DOHH2 (cell line): ENCODE data around the gene KDM6B.

Experiments used
- H3F3A ChIP-seq: fragments of 200-600 bp; sonication (generic), shearing (Covaris generic); 2 replicates; pipeline ENCODE4 v1.6.0; 2016; ENCODE audit warnings: antibody characterized with exemption, mild to moderate bottlenecking; ENCODE audit not compliant: control insufficient read depth, insufficient read depth
- H3K27ac ChIP-seq: fragments of 200-600 bp; sonication (generic); 2 replicates; pipeline ENCODE4 v1.5.1; 2014; ENCODE audit warnings: low read depth, mild to moderate bottlenecking, low read length, moderate library complexity
- H3K27me3 ChIP-seq: fragments of 200-600 bp; sonication (generic); 2 replicates; pipeline ENCODE4 v1.6.1; 2014; ENCODE audit warnings: mild to moderate bottlenecking, low read length, mixed read lengths; ENCODE audit not compliant: control insufficient read depth
- H3K36me3 ChIP-seq: fragments of 200-600 bp; sonication (generic); 2 replicates; pipeline ENCODE4 v1.6.1; 2014; ENCODE audit warnings: mild to moderate bottlenecking, low read length, moderate library complexity, mixed read lengths; ENCODE audit not compliant: control insufficient read depth
- H3K4me1 ChIP-seq: fragments of 200-600 bp; sonication (generic); 2 replicates; pipeline ENCODE4 v1.6.1; 2014; ENCODE audit warnings: mild to moderate bottlenecking, low read length, mixed read lengths; ENCODE audit not compliant: control insufficient read depth
- H3K4me2 ChIP-seq: fragments of 200-600 bp; sonication (generic); 2 replicates; pipeline ENCODE4 v1.6.0; 2014; ENCODE audit warnings: mild to moderate bottlenecking, low read length, moderate library complexity
- H3K4me3 ChIP-seq: fragments of 200-600 bp; sonication (generic); 2 replicates; pipeline ENCODE4 v1.5.1; 2014; ENCODE audit warnings: mild to moderate bottlenecking, low read length, mixed read lengths
- H3K79me2 ChIP-seq: fragments of 200-600 bp; sonication (generic); 2 replicates; pipeline ENCODE4 v1.6.1; 2014; ENCODE audit warnings: mild to moderate bottlenecking, low read length, mixed read lengths; ENCODE audit not compliant: control insufficient read depth
- H3K9me2 ChIP-seq: fragments of 200-600 bp; sonication (generic); replicated peaks from 2 replicates; pipeline ENCODE4 v1.6.1; 2014; ENCODE audit warnings: mild to moderate bottlenecking, low read length, mixed read lengths; ENCODE audit not compliant: control insufficient read depth
- H3K9me3 ChIP-seq: fragments of 200-600 bp; sonication (generic); 2 replicates; pipeline ENCODE4 v1.6.1; 2014; ENCODE audit warnings: antibody characterized with exemption, low read length, mixed read lengths; ENCODE audit not compliant: control insufficient read depth, insufficient read depth
- H4K20me1 ChIP-seq: fragments of 200-600 bp; sonication (generic); 2 replicates; pipeline ENCODE4 v1.6.0; 2014; ENCODE audit warnings: low read depth, mild to moderate bottlenecking, antibody characterized with exemption, low read length, moderate library complexity; ENCODE audit not compliant: control insufficient read depth, insufficient read depth
- CTCF ChIP-seq: fragments of 200-600 bp; sonication (generic); IDR thresholded peaks from one replicate; pipeline ENCODE4 v1.5.1; 2014; ENCODE audit warnings: antibody characterized with exemption, mild to moderate bottlenecking, low read depth, low read length; ENCODE audit not compliant: poor library complexity, severe bottlenecking
- EZH2phosphoT487 ChIP-seq: fragments of 200-600 bp; sonication (generic); IDR thresholded peaks from 2 replicates; pipeline ENCODE4 v1.6.1; 2017; ENCODE audit warnings: borderline replicate concordance, mild to moderate bottlenecking, antibody characterized with exemption, low read length, moderate library complexity, mixed read lengths

The KDM6B gene

GRCh38 chr17:7852919-7853690 is 19.1 kb downstream of the KDM6B start:
- Histone ChIP-seq H3K4me1 (peaks cover 39% of the 10 kb centered on the region), H3K79me2 (peaks cover 38% of the 10 kb centered on the region), H3K4me2 (no peak overlapping the region), H4K20me1 (peaks cover 9% of the 10 kb centered on the region; the same call in 1 of the 2 replicates), H3K27ac (no peak overlapping the region), H3K9me2 (no peaks in the 10 kb centered on the region), H3K36me3 (peaks cover 77% of the 10 kb centered on the region), H3K9me3 (no peaks in the 10 kb centered on the region), H3K27me3 (no peaks in the 10 kb centered on the region), H3K4me3 (no peak overlapping the region), H3F3A (peaks cover 37% of the 10 kb centered on the region)
- TF ChIP-seq CTCF = no peak
- no peak for TF ChIP-seq EZH2phosphoT487

GRCh38 chr17:7853691-7854038 is 19.6 kb downstream of the KDM6B start:
- TF ChIP-seq EZH2phosphoT487 (no peak), CTCF (no peak)
- Histone ChIP-seq H4K20me1 (peaks cover 9% of the 10 kb centered on the region; the same call in 1 of the 2 replicates), H3K4me3 (no peak overlapping the region), H3F3A (peaks cover 37% of the 10 kb centered on the region), H3K9me3 (no peaks in the 10 kb centered on the region), H3K4me2 (no peak overlapping the region), H3K27me3 (no peaks in the 10 kb centered on the region), H3K27ac (no peak overlapping the region), H3K4me1 (peaks cover 44% of the 10 kb centered on the region), H3K36me3 (peaks cover 78% of the 10 kb centered on the region), H3K9me2 (no peaks in the 10 kb centered on the region), H3K79me2 (peaks cover 44% of the 10 kb centered on the region)

- TF ChIP-seq EZH2phosphoT487 (no peak), CTCF (no peak)
- Histone ChIP-seq H3F3A (peaks cover 37% of the 10 kb centered on the region), H3K36me3 (peaks cover 78% of the 10 kb centered on the region), H3K9me3 (no peaks in the 10 kb centered on the region), H3K4me2 (no peak overlapping the region), H3K4me1 (peaks cover 50% of the 10 kb centered on the region), H3K4me3 (no peak overlapping the region), H4K20me1 (peaks cover 9% of the 10 kb centered on the region; the same call in 1 of the 2 replicates), H3K79me2 (peaks cover 49% of the 10 kb centered on the region), H3K9me2 (no peaks in the 10 kb centered on the region), H3K27ac (no peak overlapping the region), H3K27me3 (no peaks in the 10 kb centered on the region)
Observed at GRCh38 chr17:7854078-7854777, 20.2 kb downstream of the KDM6B start.
